Loucy (cell line): ENCODE results near the gene COL13A1.
A peak's percentile ranks its signal among the peaks of the same experiment; 100 is the strongest.

Experiments
- H2AFZ ChIP-seq: fragments of 200-600 bp; sonication (generic); 2 replicates; pipeline ENCODE4 v1.6.0; 2016; ENCODE audit warnings: antibody characterized with exemption, mild to moderate bottlenecking, low read length, moderate library complexity
- H3F3A ChIP-seq: fragments of 200-600 bp; 2 replicates; pipeline ENCODE4 v1.6.0; 2016; ENCODE audit warnings: antibody characterized with exemption, low read depth, mild to moderate bottlenecking
- H3K27me3 ChIP-seq: fragments of 200-600 bp; sonication (generic); 2 replicates; pipeline ENCODE4 v1.6.1; 2014; ENCODE audit warnings: low read length, mild to moderate bottlenecking; ENCODE audit not compliant: insufficient read depth, poor library complexity, severe bottlenecking
- H3K36me3 ChIP-seq: fragments of 200-600 bp; sonication (generic); 2 replicates; pipeline ENCODE4 v1.6.1; 2016; ENCODE audit warnings: low read length; ENCODE audit not compliant: insufficient read depth
- H3K4me1 ChIP-seq: fragments of 200-600 bp; sonication (generic); 2 replicates; pipeline ENCODE4 v1.5.1; 2014; ENCODE audit warnings: low read length, mild to moderate bottlenecking; ENCODE audit not compliant: insufficient read depth, poor library complexity, severe bottlenecking
- H3K4me2 ChIP-seq: fragments of 200-600 bp; sonication (generic); 2 replicates; pipeline ENCODE4 v1.6.0; 2014; ENCODE audit warnings: antibody characterized with exemption, low read length, low read depth, mild to moderate bottlenecking; ENCODE audit not compliant: poor library complexity, severe bottlenecking
- H3K4me3 ChIP-seq: fragments of 200-600 bp; sonication (generic); 2 replicates; pipeline ENCODE4 v1.5.1; 2014; ENCODE audit warnings: low read length, mild to moderate bottlenecking, mixed read lengths; ENCODE audit not compliant: poor library complexity, severe bottlenecking
- H3K79me2 ChIP-seq: fragments of 200-600 bp; sonication (generic); 2 replicates; pipeline ENCODE4 v1.6.1; 2014; ENCODE audit warnings: low read length; ENCODE audit not compliant: insufficient read depth
- H3K9ac ChIP-seq: fragments of 200-600 bp; sonication (generic); 2 replicates; pipeline ENCODE4 v1.6.0; 2014; ENCODE audit warnings: mild to moderate bottlenecking, low read depth, low read length, moderate library complexity; ENCODE audit not compliant: poor library complexity, severe bottlenecking
- H3K9me2 ChIP-seq: fragments of 200-600 bp; sonication (generic); replicated peaks from 2 replicates; pipeline ENCODE4 v1.6.1; 2016; ENCODE audit warnings: low read depth, low read length, mixed read lengths
- H3K9me3 ChIP-seq: fragments of 200-600 bp; sonication (generic); 2 replicates; pipeline ENCODE4 v1.6.1; 2014; ENCODE audit warnings: mild to moderate bottlenecking, antibody characterized with exemption, low read length, low read depth; ENCODE audit not compliant: insufficient read depth
- H4K20me1 ChIP-seq: fragments of 200-600 bp; sonication (generic); 2 replicates; pipeline ENCODE4 v1.6.0; 2014; ENCODE audit warnings: antibody characterized with exemption, low read length, mild to moderate bottlenecking; ENCODE audit not compliant: insufficient read depth, poor library complexity, severe bottlenecking
- EZH2phosphoT487 ChIP-seq: fragments of 200-600 bp; IDR thresholded peaks from 2 replicates; pipeline ENCODE4 v1.6.1; 2018; ENCODE audit warnings: antibody characterized with exemption, mild to moderate bottlenecking, moderate library complexity, borderline replicate concordance
- TF ChIP-seq, protein P1 (sequence below): fragments of 200-600 bp; sonication (generic); conservative IDR thresholded peaks from 2 replicates; pipeline ENCODE4 v1.5.1; 2014; ENCODE audit warnings: mild to moderate bottlenecking, antibody characterized with exemption, low read length

Gene COL13A1

GRCh38 chr10:69929575-69929974 lies 127.9 kb downstream of the COL13A1 start:
- Histone ChIP-seq H3F3A (no peaks in the 10 kb centered on the region), H3K4me2 (no peak overlapping the region), H3K79me2 (no peaks in the 10 kb centered on the region), H3K4me1 (no peaks in the 10 kb centered on the region), H3K9ac (no peak overlapping the region), H3K9me2 (no peaks in the 10 kb centered on the region), H3K36me3 (no peaks in the 10 kb centered on the region), H2AFZ (no peak overlapping the region), H3K9me3 (no peaks in the 10 kb centered on the region), H3K27me3 (no peaks in the 10 kb centered on the region), H4K20me1 (no peaks in the 10 kb centered on the region), H3K4me3 (no peak overlapping the region)
- TF ChIP-seq, protein P1, sequence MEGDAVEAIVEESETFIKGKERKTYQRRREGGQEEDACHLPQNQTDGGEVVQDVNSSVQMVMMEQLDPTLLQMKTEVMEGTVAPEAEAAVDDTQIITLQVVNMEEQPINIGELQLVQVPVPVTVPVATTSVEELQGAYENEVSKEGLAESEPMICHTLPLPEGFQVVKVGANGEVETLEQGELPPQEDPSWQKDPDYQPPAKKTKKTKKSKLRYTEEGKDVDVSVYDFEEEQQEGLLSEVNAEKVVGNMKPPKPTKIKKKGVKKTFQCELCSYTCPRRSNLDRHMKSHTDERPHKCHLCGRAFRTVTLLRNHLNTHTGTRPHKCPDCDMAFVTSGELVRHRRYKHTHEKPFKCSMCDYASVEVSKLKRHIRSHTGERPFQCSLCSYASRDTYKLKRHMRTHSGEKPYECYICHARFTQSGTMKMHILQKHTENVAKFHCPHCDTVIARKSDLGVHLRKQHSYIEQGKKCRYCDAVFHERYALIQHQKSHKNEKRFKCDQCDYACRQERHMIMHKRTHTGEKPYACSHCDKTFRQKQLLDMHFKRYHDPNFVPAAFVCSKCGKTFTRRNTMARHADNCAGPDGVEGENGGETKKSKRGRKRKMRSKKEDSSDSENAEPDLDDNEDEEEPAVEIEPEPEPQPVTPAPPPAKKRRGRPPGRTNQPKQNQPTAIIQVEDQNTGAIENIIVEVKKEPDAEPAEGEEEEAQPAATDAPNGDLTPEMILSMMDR = no peak
- no peak for TF ChIP-seq EZH2phosphoT487

DNA sequence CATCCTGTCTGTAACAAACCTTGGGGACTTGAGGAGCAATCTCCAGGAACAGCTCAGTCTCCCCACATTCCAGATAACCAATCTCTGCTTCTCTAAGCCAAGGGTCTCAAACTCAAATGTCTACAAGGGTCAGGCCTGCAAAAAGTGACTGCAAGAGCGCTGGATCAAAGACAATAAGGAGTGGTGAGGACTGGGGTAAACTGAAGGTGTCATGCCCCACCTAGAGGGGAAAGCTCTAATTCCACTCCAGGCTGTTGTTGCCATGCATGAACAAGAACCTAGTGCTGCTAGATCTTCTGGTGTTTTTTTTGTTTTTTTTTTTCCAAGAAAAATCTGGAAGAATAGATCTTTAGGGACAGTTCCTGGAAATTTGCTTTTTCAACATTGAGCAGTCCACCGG lies 133.1 kb downstream of the COL13A1 start:
- no peaks in the 10 kb centered on the region for H3K27me3 ChIP-seq
- no peak overlapping the region for H3K9ac ChIP-seq
- no peaks in the 10 kb centered on the region for H3K79me2 ChIP-seq
- no peak overlapping the region for H3K4me3 ChIP-seq
- no peak overlapping the region for H3K4me2 ChIP-seq
- H4K20me1 ChIP-seq = no peaks in the 10 kb centered on the region
- H3K9me2 ChIP-seq = no peaks in the 10 kb centered on the region
- no peaks in the 10 kb centered on the region for H3F3A ChIP-seq
- H2AFZ ChIP-seq = no peak overlapping the region
- H3K9me3 ChIP-seq = no peaks in the 10 kb centered on the region
- H3K4me1 ChIP-seq = no peaks in the 10 kb centered on the region
- no peaks in the 10 kb centered on the region for H3K36me3 ChIP-seq
- TF ChIP-seq EZH2phosphoT487 = no peak
- TF ChIP-seq, protein P1 = peak; percentile 37

- TF ChIP-seq, protein P1 = peak; percentile 65
- no peak for TF ChIP-seq EZH2phosphoT487
- H3K9me2 ChIP-seq = no peaks in the 10 kb centered on the region
- H3F3A ChIP-seq = no peaks in the 10 kb centered on the region
- H3K4me2 ChIP-seq = no peak overlapping the region
- H3K9ac ChIP-seq = no peak overlapping the region
- H3K79me2 ChIP-seq = no peaks in the 10 kb centered on the region
- no peaks in the 10 kb centered on the region for H3K36me3 ChIP-seq
- peaks cover 5% of the 10 kb centered on the region; the same call in 1 of the 2 replicates for H3K9me3 ChIP-seq
- no peaks in the 10 kb centered on the region for H3K27me3 ChIP-seq
- H3K4me1 ChIP-seq = no peaks in the 10 kb centered on the region
- no peaks in the 10 kb centered on the region for H4K20me1 ChIP-seq
- H2AFZ ChIP-seq = no peak overlapping the region
- H3K4me3 ChIP-seq = no peak overlapping the region
These were observed 134.4 kb downstream of the COL13A1 start for GRCh38 chr10:69936091-69936490.
